HUES64 (cell line): ENCODE results near the gene SLC49A4. TPM values are rescaled to one million over a fixed set of nuclear protein-coding genes. Genes with fewer than 3 reads are reported as not detected.
"Not testable (repeated sequence)": the region's sequence is repeated elsewhere in the genome, so short reads cannot be mapped to it uniquely, and the experiment has no call there.

Experiments used
- H3K27ac ChIP-seq: 2 replicates; pipeline ENCODE4 v1.7.0; 2013; ENCODE audit warnings: low read depth, low read length, inconsistent platforms
- H3K27me3 ChIP-seq: 2 replicates; pipeline ENCODE4 v1.6.1; 2013; ENCODE audit warnings: mild to moderate bottlenecking, low read length; ENCODE audit not compliant: insufficient read depth
- H3K36me3 ChIP-seq: 2 replicates; pipeline ENCODE4 v1.6.1; 2013; ENCODE audit warnings: mild to moderate bottlenecking, low read length; ENCODE audit not compliant: insufficient read depth
- H3K4me1 ChIP-seq: 2 replicates; pipeline ENCODE4 v1.6.1; 2013; ENCODE audit warnings: mild to moderate bottlenecking, low read length, moderate library complexity; ENCODE audit not compliant: insufficient read depth
- H3K4me3 ChIP-seq: 2 replicates; pipeline ENCODE4 v1.5.1; 2013; ENCODE audit warnings: mild to moderate bottlenecking, low read length, moderate library complexity
- H3K9ac ChIP-seq: 2 replicates; pipeline ENCODE4 v1.6.1; 2013; ENCODE audit warnings: mild to moderate bottlenecking, low read depth, low read length
- H3K9me3 ChIP-seq: 2 replicates; pipeline ENCODE4 v1.6.1; 2013; ENCODE audit warnings: low read depth, low read length; ENCODE audit not compliant: insufficient read depth
- WGBS: fragments of 150-250, 120-280 bp; methylation state at CpG from one replicate; pipeline ENCODE4 v1.1.7; 2013; ENCODE audit warnings: missing lambda C conversion rate; 5-methylcytosine and 5-hydroxymethylcytosine counted together
- polyA plus RNA-seq, 2 experiments: library from polyadenylated mRNA; stranded (reverse); fragments of 50-300 nt; gene quantifications; one replicate each; pipeline ENCODE4 v1.2.3, GENCODE V29; 2013

SLC49A4 gene, protein sequence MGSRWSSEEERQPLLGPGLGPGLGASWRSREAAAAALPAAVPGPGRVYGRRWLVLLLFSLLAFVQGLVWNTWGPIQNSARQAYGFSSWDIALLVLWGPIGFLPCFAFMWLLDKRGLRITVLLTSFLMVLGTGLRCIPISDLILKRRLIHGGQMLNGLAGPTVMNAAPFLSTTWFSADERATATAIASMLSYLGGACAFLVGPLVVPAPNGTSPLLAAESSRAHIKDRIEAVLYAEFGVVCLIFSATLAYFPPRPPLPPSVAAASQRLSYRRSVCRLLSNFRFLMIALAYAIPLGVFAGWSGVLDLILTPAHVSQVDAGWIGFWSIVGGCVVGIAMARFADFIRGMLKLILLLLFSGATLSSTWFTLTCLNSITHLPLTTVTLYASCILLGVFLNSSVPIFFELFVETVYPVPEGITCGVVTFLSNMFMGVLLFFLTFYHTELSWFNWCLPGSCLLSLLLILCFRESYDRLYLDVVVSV
- polyA plus RNA-seq (2013, experiment 1 of 2): 7.8 TPM
- 8.1 TPM for polyA plus RNA-seq (2013, experiment 2 of 2)

- H3K27me3 ChIP-seq: peaks cover 13% of the 10 kb centered on the region
- H3K4me3 ChIP-seq: peak within 1 kb of the TSS; percentile 68
- no peaks in the 10 kb centered on the region for H3K9me3 ChIP-seq
- H3K36me3 ChIP-seq: no peaks in the 10 kb centered on the region
- WGBS: under 1% methylated on average over 83 of the region's 84 CpGs
- H3K9ac ChIP-seq: peak within 1 kb of the TSS; percentile 80
- peak within 1 kb of the TSS; percentile 83; the same call in 1 of the 2 replicates for H3K27ac ChIP-seq
- H3K4me1 ChIP-seq: peaks cover 10% of the 10 kb centered on the region; the same call in 1 of the 2 replicates
Observed at GRCh38 chr3:122794779-122795673, at the start of gene SLC49A4. Gene SLC49A4 (plus strand): TSS chr3:122795069. CDS start chr3:122795193, 124 bp downstream.

DNA sequence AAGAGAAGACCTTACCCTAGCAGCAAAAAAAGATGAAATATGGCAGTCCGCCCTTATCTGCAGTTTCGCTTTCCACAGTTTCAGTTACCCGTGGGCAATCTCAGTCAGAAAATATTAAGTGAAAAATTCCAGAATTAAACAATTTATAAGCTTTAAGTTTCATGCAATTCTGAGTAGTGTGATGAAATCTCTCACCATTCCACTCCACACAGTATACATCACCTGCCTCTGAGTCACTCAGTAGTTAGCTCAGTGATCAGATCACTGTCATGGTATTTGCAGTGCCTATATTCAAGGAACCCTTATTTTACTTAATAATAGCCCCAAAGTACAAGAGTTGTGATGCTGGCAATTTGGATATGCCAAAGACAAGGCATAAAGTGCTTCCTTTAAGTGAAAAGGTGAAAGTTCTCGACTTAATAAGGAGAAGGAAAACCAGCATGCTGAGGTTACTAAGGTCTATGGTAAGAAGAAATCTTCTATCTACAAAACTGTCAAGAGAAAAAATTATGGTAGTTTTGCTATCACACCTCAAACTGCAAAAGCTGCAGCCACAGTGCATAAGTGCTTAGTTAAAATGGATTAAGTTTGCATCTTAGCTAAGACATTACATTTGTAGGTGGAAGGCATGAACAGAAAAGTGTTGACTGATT is 49.4 kb upstream of the SLC49A4 start:
- H3K4me3 ChIP-seq: no peak overlapping the region
- no peaks in the 10 kb centered on the region for H3K27me3 ChIP-seq
- no peak overlapping the region for H3K9ac ChIP-seq
- 87% methylated on average over 3 of the region's 4 CpGs for WGBS
- H3K9me3 ChIP-seq: peaks cover 9% of the 10 kb centered on the region
- no peaks in the 10 kb centered on the region; the same call in 1 of the 2 replicates for H3K4me1 ChIP-seq
- peaks cover 20% of the 10 kb centered on the region for H3K36me3 ChIP-seq
- H3K27ac ChIP-seq: no peak overlapping the region

DNA sequence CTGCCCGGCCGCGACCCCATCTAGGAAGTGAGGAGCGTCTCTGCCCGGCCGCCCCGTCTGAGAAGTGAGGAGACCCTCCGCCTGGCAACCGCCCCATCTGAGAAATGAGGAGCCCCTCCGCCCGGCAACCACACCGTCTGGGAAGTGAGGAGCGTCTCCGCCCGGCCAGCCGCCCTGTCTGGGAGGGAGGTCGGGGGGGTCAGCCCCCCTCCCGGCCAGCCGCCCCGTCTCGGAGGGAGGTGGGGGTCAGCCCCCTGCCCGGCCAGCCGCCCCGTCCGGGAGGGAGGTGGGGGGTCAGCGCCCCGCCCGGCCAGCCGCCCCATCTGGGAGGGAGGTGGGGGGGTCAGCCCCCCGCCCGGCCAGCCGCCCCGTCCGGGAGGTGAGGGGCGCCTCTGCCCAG is 47.6 kb upstream of the SLC49A4 start:
- WGBS: 93% methylated on average over 19 of the region's 35 CpGs
- not testable (repeated sequence) for H3K27ac ChIP-seq, H3K9ac ChIP-seq, H3K9me3 ChIP-seq, H3K4me3 ChIP-seq, H3K27me3 ChIP-seq, H3K4me1 ChIP-seq
- H3K36me3 ChIP-seq: peaks cover 18% of the 10 kb centered on the region; the same call in 1 of the 2 replicates

- H3K4me1 ChIP-seq: no peaks in the 10 kb centered on the region
- H3K4me3 ChIP-seq: no peak overlapping the region
- H3K9me3 ChIP-seq: peaks cover 9% of the 10 kb centered on the region
- peaks cover 15% of the 10 kb centered on the region; the same call in 1 of the 2 replicates for H3K36me3 ChIP-seq
- no peak overlapping the region for H3K9ac ChIP-seq
- WGBS: 100% methylated on average over 1 of the region's 1 CpG
- no peak overlapping the region for H3K27ac ChIP-seq
- H3K27me3 ChIP-seq: no peaks in the 10 kb centered on the region
Observed at GRCh38 chr3:122748347-122748746, 46.5 kb upstream of the SLC49A4 start.

GRCh38 chr3:122754929-122755328 is 39.9 kb upstream of the SLC49A4 start:
- no peak overlapping the region for H3K27ac ChIP-seq
- no peaks in the 10 kb centered on the region for H3K27me3 ChIP-seq
- peaks cover 16% of the 10 kb centered on the region for H3K36me3 ChIP-seq
- no peak overlapping the region for H3K9ac ChIP-seq
- no peaks in the 10 kb centered on the region for H3K4me1 ChIP-seq
- no peak overlapping the region for H3K4me3 ChIP-seq
- WGBS: 87% methylated on average over 5 of the region's 5 CpGs
- no peaks in the 10 kb centered on the region for H3K9me3 ChIP-seq

DNA sequence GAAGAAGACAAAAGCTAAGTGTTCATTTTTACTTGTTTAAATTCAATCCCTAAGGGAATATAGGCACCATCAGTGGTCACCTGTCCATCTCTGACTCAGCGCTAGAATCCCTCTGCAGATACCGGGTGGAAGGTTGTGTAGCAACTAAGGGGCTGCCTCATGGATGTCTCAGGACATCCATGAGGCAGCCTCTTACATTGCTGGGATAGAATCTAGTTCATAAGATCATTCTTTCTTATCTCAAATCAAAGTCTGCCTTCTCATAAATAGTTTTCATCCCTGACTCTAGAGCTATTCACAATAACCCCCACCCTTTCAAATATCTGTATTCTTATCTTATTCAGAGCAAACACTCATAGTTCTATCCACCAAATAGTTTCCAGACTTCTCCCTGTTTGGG is 39.4 kb upstream of the SLC49A4 start:
- Histone ChIP-seq H3K9me3 (no peaks in the 10 kb centered on the region), H3K4me1 (peaks cover 5% of the 10 kb centered on the region; the same call in 1 of the 2 replicates), H3K27ac (no peak overlapping the region), H3K9ac (no peak overlapping the region), H3K4me3 (no peak overlapping the region), H3K36me3 (peaks cover 16% of the 10 kb centered on the region), H3K27me3 (no peaks in the 10 kb centered on the region)
- 92% methylated on average over 2 of the region's 2 CpGs for WGBS

GRCh38 chr3:122758877-122759560 is 35.9 kb upstream of the SLC49A4 start:
- Histone ChIP-seq H3K9me3 (no peaks in the 10 kb centered on the region), H3K4me3 (no peak overlapping the region), H3K36me3 (peaks cover 10% of the 10 kb centered on the region), H3K27me3 (no peaks in the 10 kb centered on the region), H3K4me1 (peaks cover 14% of the 10 kb centered on the region), H3K27ac (no peak overlapping the region), H3K9ac (no peak overlapping the region)
- 92% methylated on average over 3 of the region's 3 CpGs for WGBS

DNA sequence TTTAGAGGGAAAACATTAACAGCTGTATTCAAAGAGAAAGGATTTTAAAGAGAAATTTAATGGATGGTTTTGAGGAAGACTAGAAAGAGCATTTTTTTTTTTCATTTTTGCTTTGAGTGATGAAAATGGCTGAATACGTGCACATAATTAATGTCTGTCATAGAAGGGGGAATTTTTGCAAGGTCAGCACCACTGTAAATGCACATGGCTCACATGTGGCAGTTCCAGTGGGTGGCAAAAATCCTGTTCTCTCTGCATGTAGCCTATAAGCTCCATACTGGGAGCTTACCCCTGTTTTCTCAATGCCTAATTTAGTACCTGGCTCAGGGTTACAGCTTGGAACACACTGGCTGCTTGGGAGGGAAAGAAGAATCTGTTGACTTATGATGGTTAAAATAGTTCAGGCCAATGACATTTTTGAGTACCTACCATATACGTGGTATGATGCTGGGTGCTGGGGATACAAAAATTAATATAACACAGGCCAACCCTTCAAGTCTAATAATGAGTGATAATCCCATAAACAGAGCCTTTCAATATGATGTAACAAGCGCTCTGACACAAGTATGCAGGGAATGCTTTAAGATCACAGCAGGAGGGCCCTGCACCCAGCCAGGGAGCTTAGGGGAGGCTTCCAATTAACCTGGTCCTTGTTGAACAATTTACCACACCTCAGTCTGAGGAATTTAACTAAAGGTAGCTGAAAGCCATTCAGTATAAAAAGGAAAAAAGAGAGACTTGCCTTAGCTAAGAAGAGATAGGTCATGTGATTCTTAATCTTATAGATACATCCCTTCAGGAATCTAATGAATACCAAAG is 34.2 kb upstream of the SLC49A4 start:
- H3K4me1 ChIP-seq: peaks cover 14% of the 10 kb centered on the region
- no peaks in the 10 kb centered on the region for H3K27me3 ChIP-seq
- H3K36me3 ChIP-seq: peaks cover 4% of the 10 kb centered on the region; the same call in 1 of the 2 replicates
- H3K9ac ChIP-seq: no peak overlapping the region
- 63% methylated on average over 2 of the region's 3 CpGs for WGBS
- H3K27ac ChIP-seq: peak overlapping the region; percentile 86; the same call in 1 of the 2 replicates
- H3K4me3 ChIP-seq: no peak overlapping the region
- H3K9me3 ChIP-seq: no peaks in the 10 kb centered on the region

DNA sequence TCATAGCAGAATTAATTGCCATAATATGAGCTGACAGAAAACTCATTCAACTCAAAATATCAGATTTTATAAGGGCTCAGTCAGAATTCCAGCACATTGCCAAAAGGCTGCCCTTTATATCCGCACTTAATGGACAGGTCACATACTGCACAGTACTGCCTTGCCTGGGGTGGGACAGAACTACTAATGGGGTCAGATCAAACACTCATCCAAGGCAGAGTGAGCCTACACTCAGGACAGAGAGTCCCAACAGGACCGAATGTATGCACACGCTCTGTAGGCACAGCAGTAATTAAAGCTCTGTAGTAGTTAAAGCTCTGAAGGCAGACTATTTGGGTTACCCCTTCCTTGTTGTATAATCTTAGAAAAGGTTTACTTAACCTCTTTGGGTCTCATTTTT is 28.4 kb upstream of the SLC49A4 start:
- Histone ChIP-seq H3K4me1 (no peaks in the 10 kb centered on the region), H3K27ac (no peak overlapping the region), H3K9me3 (no peaks in the 10 kb centered on the region), H3K36me3 (peaks cover 10% of the 10 kb centered on the region), H3K27me3 (no peaks in the 10 kb centered on the region), H3K4me3 (no peak overlapping the region), H3K9ac (no peak overlapping the region)
- WGBS: 91% methylated on average over 3 of the region's 3 CpGs
